Measurements from ENCODE around the gene SHROOM3.

DNA sequence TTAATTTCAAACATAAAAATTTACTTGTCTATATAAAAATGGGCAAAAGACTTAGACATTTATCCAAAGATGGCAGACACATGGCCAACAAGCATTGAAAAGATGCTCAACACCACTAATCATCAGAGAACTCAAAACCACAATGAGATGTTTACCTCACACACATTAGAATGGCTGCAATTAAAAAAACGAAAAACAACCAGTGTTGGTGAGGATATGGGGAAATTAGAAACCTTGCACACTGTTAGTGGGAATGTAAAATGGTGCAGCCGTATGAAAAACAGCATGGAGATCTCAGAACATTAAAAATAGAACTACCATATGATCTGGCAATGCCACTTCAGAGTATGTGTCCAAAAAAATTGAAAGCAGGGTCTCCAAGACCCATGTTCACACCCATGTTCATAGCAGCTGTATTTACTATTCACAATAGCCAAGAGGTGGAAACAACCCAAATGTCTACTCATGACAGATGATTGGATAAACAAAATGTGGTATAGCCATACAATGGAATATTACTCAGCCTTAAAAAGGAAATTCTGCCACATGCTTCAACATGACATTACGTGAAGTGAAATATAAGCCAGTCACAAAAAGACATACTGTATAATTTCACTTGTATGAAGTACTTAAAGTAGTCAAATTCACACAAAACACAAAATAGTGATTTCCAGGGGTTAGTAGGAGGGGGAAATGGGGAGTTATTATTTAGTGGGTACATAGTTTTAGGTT is 316.7 kb downstream of the SHROOM3 start:
- TF ChIP-seq POLR2A (IDR thresholded peaks at IDR 0.05) (no peak), EP300 (IDR thresholded peaks at IDR 0.05) (no peak)
